Endothelial cell of umbilical vein (primary cell): ENCODE results near the gene TGM3. TPM values are rescaled to one million over a fixed set of nuclear protein-coding genes. Genes with fewer than 3 reads are reported as not detected.

Experiments used
- BruUV-seq: library from RNA; stranded (reverse); fragments of 400-500 nt; replicated peaks from 2 replicates; lab custom pipeline; 2021; lab: Mats Ljungman, UMichigan
- CTCF ChIA-PET: fragments of 300-600, 350-600 bp; sonication (Branson Sonifier 250); formaldehyde crosslinking; loops from one replicate; lab custom pipeline; 2021; ENCODE audit warnings: antibody characterized with exemption, inconsistent platforms; lab: Charles Lee
- POLR2A ChIA-PET: fragments of 300-600, 350-600 bp; sonication (Branson Sonifier 250); formaldehyde crosslinking; loops from one replicate; lab custom pipeline; 2021; ENCODE audit warnings: antibody characterized with exemption, inconsistent platforms; lab: Charles Lee
- DNase-seq: peaks from one replicate; pipeline ENCODE4 v3.0.0-alpha.2; 2011; ENCODE audit warnings: low read depth, low spot score
- FAIRE-seq: peaks from 2 replicates; lab custom pipeline; 2011; peaks lifted over from hg19 to GRCh38; lab: Jason Lieb, UNC
- H2AFZ ChIP-seq: 2 replicates; pipeline ENCODE4 v1.6.0; 2012; ENCODE audit warnings: low read depth, low read length, control low read depth, inconsistent platforms
- H3K27ac ChIP-seq: 2 replicates; pipeline ENCODE4 v1.5.1; 2011; ENCODE audit warnings: low read depth, mild to moderate bottlenecking, control low read depth, low read length, moderate library complexity; ENCODE audit not compliant: insufficient read depth
- H3K27me3 ChIP-seq, 2 experiments: 2 replicates each; pipeline versions ENCODE4 v1.6.0 to v1.6.1; 2011; ENCODE audit warnings: low read length in 2 of 2, mixed read lengths in 1 of 2; ENCODE audit not compliant: control insufficient read depth in 2 of 2, insufficient read depth in 2 of 2
- H3K36me3 ChIP-seq, 2 experiments: 2 replicates in 1 of 2; 3 replicates in 1 of 2; pipeline ENCODE4 v1.5.1; 2011; ENCODE audit warnings: low read length in 2 of 2, mild to moderate bottlenecking in 1 of 2, moderate library complexity in 1 of 2; ENCODE audit not compliant: control insufficient read depth in 2 of 2, insufficient read depth in 2 of 2; ENCODE audit errors: extremely low read depth in 1 of 2
- H3K4me1 ChIP-seq: 3 replicates; pipeline ENCODE4 v1.5.1; 2011; ENCODE audit warnings: mild to moderate bottlenecking, low read length; ENCODE audit not compliant: control insufficient read depth, insufficient read depth; ENCODE audit errors: extremely low read depth
- H3K4me2 ChIP-seq: 2 replicates; pipeline ENCODE4 v1.6.1; 2011; ENCODE audit warnings: low read length, control low read depth, mixed read lengths; ENCODE audit not compliant: insufficient read depth
- H3K4me3 ChIP-seq, 3 experiments: fragments of 200-600 bp in 1 of 3; sonication (generic), shearing (Covaris generic) in 1 of 3; replicated peaks in 1 of 3; 2 replicates each; pipeline ENCODE4 v1.5.1; 2011 to 2016; ENCODE audit warnings: control low read depth in 3 of 3, low read length in 3 of 3, mild to moderate bottlenecking in 2 of 3, inconsistent platforms in 1 of 3, low read depth in 1 of 3, moderate library complexity in 1 of 3; ENCODE audit not compliant: insufficient read depth in 1 of 3
- H3K79me2 ChIP-seq: 2 replicates; pipeline ENCODE4 v1.6.0; 2012; ENCODE audit warnings: low read length, inconsistent platforms; ENCODE audit not compliant: control insufficient read depth, insufficient read depth
- H3K9ac ChIP-seq: replicated peaks from 2 replicates; pipeline ENCODE3; 2011; ENCODE audit warnings: low read length, control low read depth; ENCODE audit not compliant: insufficient read depth; ENCODE audit errors: extremely low read depth
- H3K9me1 ChIP-seq: replicated peaks from 3 replicates; pipeline ENCODE4 v1.6.0; 2011; ENCODE audit warnings: mild to moderate bottlenecking, low read length; ENCODE audit not compliant: control insufficient read depth, insufficient read depth; ENCODE audit errors: extremely low read depth
- H3K9me3 ChIP-seq: replicated peaks from 2 replicates; pipeline ENCODE4 v1.5.1; 2012; ENCODE audit warnings: low read length, inconsistent platforms; ENCODE audit not compliant: control insufficient read depth, insufficient read depth
- H4K20me1 ChIP-seq: replicated peaks from 2 replicates; pipeline ENCODE3; 2011; ENCODE audit warnings: mild to moderate bottlenecking, low read length; ENCODE audit not compliant: control insufficient read depth, insufficient read depth; ENCODE audit errors: extremely low read depth
- EZH2 ChIP-seq: IDR thresholded peaks from 2 replicates; pipeline ENCODE4 v1.6.1; 2012; ENCODE audit warnings: borderline replicate concordance, low read depth, mild to moderate bottlenecking, moderate library complexity, low read length, inconsistent platforms; ENCODE audit not compliant: severe bottlenecking
- FOS ChIP-seq: IDR thresholded peaks from 2 replicates; pipeline ENCODE4 v1.6.1; 2011; ENCODE audit warnings: mild to moderate bottlenecking, low read length, moderate library complexity, borderline replicate concordance; ENCODE audit not compliant: insufficient read depth
- GATA2 ChIP-seq: IDR thresholded peaks from 2 replicates; pipeline ENCODE4 v1.7.0; 2011; ENCODE audit warnings: low read depth, mild to moderate bottlenecking, moderate library complexity, mixed read lengths, low read length; ENCODE audit not compliant: insufficient read length, insufficient read depth
- JUN ChIP-seq: IDR thresholded peaks from 2 replicates; pipeline ENCODE4 v1.6.1; 2011; ENCODE audit warnings: borderline replicate concordance, low read depth; ENCODE audit not compliant: insufficient read length, insufficient read depth
- MYC ChIP-seq: IDR thresholded peaks from one replicate; pipeline ENCODE4 v1.6.1; 2011; ENCODE audit warnings: mild to moderate bottlenecking, low read depth, low read length
- POLR2A ChIP-seq: IDR thresholded peaks from 2 replicates; pipeline ENCODE4 v1.6.1; 2012; ENCODE audit warnings: low read depth, mild to moderate bottlenecking, control low read depth, low read length
- POLR2AphosphoS5 ChIP-seq: IDR thresholded peaks from 2 replicates; pipeline ENCODE4 v1.6.1; 2012; ENCODE audit warnings: low read depth, mild to moderate bottlenecking, control low read depth, low read length, moderate library complexity; ENCODE audit not compliant: insufficient read depth
- dilution Hi-C: fragments of 300-500 bp; cut with MboI; formaldehyde crosslinking; loops from one replicate; pipeline ENCODE4 v1.15.0; 2019; ENCODE audit warnings: low sequenced_read_pairs; ENCODE audit not compliant: extremely low pct_ligation_motif_present
- intact Hi-C: fragments of 100-400 bp; cut with micrococcal nuclease; formaldehyde crosslinking; loops from one replicate; pipeline ENCODE4 v1.10.0; 2022
- polyA plus RNA-seq, 4 experiments: library from polyadenylated mRNA; depleted of rRNA in 3 of 4; stranded (reverse) in 3 of 4; unstranded in 1 of 4; fragments of >200 nt; gene quantifications; 2 replicates each; pipeline versions ENCODE4 v1.2.1 to v1.2.3, GENCODE V29; 2011 to 2012; ENCODE audit warnings: missing spikeins in 1 of 4
- total RNA-seq: library from RNA; stranded (reverse); gene quantifications from 2 replicates; pipeline ENCODE4 v1.2.3, GENCODE V29; 2021
- TF ChIP-seq, protein P1 (sequence below), 2 donors: IDR thresholded peaks; 1 replicate in 1 of 2; 2 replicates in 1 of 2; pipeline ENCODE4 v1.5.1; 2011; ENCODE audit warnings: low read length in 2 of 2, mild to moderate bottlenecking in 2 of 2, moderate library complexity in 2 of 2, control low read depth in 1 of 2, inconsistent platforms in 1 of 2, low read depth in 1 of 2; ENCODE audit not compliant: insufficient read depth in 1 of 2; ENCODE audit errors: extremely low read depth in 1 of 2
- TF ChIP-seq, protein P2 (sequence below): IDR thresholded peaks from 2 replicates; pipeline ENCODE4 v1.6.1; 2011; ENCODE audit not compliant: insufficient read depth, insufficient read length

TGM3 gene
- total and polyA plus RNA-seq, 2 donors (not counting 3 experiments of a cell fraction or from before 2014, with no cell fraction given), result not detected

DNA sequence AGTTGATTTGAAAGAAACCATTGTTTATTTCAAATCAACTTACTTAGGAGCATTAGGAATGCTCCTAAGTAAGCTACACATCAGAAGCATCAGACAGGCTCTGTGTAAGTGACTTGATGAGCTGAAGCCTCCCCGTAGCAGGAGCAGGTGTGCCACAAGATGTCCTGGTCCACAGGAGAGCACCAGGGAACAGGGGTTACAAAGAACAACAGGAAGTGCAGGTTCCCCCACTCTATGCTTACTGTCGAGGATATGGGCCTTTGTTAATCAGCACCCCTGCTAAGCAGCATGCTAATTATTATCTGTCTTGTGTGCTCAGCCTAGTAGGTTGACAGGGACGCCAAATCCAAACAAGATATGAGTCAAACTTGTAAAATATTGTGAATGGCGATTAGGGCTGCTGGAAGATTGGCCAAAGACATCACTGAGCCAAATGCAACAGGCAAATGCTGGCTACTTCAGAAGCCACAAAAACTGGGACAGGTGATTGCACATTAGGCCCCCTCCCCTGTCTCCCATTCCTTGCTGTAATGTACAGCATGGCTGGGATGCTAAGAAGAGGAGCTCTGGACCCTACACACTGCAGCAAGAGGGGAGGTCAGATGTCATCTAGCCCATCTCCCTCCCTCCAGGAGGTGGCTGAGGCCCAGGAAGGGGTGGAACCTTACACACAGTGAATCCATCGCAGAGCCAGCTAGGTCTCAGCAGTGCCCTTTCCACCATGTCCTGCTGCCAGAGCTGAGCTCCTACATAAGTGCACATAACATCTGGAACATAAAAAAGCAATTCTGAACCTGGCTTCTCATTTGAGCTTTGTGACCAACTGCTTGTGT is 939 bp downstream of the TGM3 start:
- Histone ChIP-seq H3K4me2 (no peak overlapping the region), H3K36me3 (no peaks in the 10 kb centered on the region), H3K4me3 (no peak overlapping the region), H3K9me1 (no peaks in the 10 kb centered on the region), H3K4me1 (no peaks in the 10 kb centered on the region), H3K79me2 (no peaks in the 10 kb centered on the region), H3K9ac (no peak overlapping the region), H3K27me3 (peaks cover 0 to 4% of the 10 kb centered on the region in 2 experiments), H4K20me1 (no peaks in the 10 kb centered on the region), H3K27ac (no peak overlapping the region), H3K9me3 (no peaks in the 10 kb centered on the region), H2AFZ (no peak overlapping the region)
- POLR2A ChIA-PET, result interaction anchor here (0.6 kb wide), 1 partner anchor 37 kb away, joined by 3 read pairs; no protein-coding TSS in a partner anchor
- dilution Hi-C loops, result no loop called here
- intact Hi-C loops, result no loop called here
- CTCF ChIA-PET, result interaction anchor here (0.9 to 1.3 kb wide), 2 partner anchors 15 to 90 kb away, joined by 3 to 4 read pairs; no protein-coding TSS in a partner anchor
- TF ChIP-seq FOS (no peak), GATA2 (no peak), EZH2 (no peak), POLR2AphosphoS5 (no peak), JUN (no peak), POLR2A (no peak), MYC (no peak)
- TF ChIP-seq, protein P1, sequence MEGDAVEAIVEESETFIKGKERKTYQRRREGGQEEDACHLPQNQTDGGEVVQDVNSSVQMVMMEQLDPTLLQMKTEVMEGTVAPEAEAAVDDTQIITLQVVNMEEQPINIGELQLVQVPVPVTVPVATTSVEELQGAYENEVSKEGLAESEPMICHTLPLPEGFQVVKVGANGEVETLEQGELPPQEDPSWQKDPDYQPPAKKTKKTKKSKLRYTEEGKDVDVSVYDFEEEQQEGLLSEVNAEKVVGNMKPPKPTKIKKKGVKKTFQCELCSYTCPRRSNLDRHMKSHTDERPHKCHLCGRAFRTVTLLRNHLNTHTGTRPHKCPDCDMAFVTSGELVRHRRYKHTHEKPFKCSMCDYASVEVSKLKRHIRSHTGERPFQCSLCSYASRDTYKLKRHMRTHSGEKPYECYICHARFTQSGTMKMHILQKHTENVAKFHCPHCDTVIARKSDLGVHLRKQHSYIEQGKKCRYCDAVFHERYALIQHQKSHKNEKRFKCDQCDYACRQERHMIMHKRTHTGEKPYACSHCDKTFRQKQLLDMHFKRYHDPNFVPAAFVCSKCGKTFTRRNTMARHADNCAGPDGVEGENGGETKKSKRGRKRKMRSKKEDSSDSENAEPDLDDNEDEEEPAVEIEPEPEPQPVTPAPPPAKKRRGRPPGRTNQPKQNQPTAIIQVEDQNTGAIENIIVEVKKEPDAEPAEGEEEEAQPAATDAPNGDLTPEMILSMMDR (IDR thresholded peaks at IDR 0.05; ENCODE audit: extremely low read depth in 1 of 2, insufficient read depth in 1 of 2, low read depth in 1 of 2, low read length in 2 of 2), result no peak
- TF ChIP-seq, protein P2, sequence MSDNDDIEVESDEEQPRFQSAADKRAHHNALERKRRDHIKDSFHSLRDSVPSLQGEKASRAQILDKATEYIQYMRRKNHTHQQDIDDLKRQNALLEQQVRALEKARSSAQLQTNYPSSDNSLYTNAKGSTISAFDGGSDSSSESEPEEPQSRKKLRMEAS, result no peak
- BruUV-seq, result no TSS peak
- no peak for DNase-seq
- FAIRE-seq, result no peak
